ENCODE measurements around the gene TARP.

The TARP gene

GRCh38 chr7:38211940-38212339 is 61.5 kb downstream of the TARP start:
- no peak for FAIRE-seq

GRCh38 chr7:38211486-38211885 is 62.0 kb downstream of the TARP start:
- FAIRE-seq = no peak
